H1 (cell line): ENCODE measurements around the gene CBX2.

Experiments
- FOSL1 ChIP-seq: IDR thresholded peaks from 2 replicates; pipeline ENCODE4 v1.6.1; 2011; ENCODE audit warnings: mild to moderate bottlenecking, low read depth, low read length, moderate library complexity; ENCODE audit not compliant: insufficient read depth
- MAFK ChIP-seq: IDR thresholded peaks from 2 replicates; pipeline ENCODE4 v1.6.1; 2012; ENCODE audit warnings: low read depth, mild to moderate bottlenecking, improper control_type of control experiment, low read length
- POLR2AphosphoS5 ChIP-seq: IDR thresholded peaks from 2 replicates; pipeline ENCODE4 v1.6.1; 2011; ENCODE audit warnings: low read depth, low read length
- RAD21 ChIP-seq, 2 experiments: IDR thresholded peaks in 1 of 2; conservative IDR thresholded peaks in 1 of 2; 2 replicates each; pipeline ENCODE4 v1.6.1; 2011; ENCODE audit warnings: low read depth in 2 of 2, low read length in 2 of 2, improper control_type of control experiment in 1 of 2, inconsistent platforms in 1 of 2, mild to moderate bottlenecking in 1 of 2, moderate library complexity in 1 of 2
- RXRA ChIP-seq: IDR thresholded peaks from 2 replicates; pipeline ENCODE4 v1.6.1; 2011; ENCODE audit warnings: low read depth, mild to moderate bottlenecking, low read length, moderate library complexity; ENCODE audit not compliant: insufficient read depth
- SUZ12 ChIP-seq: fragments of 200-600 bp; sonication (generic); IDR thresholded peaks from 2 replicates; pipeline ENCODE4 v1.6.1; 2012; ENCODE audit warnings: mild to moderate bottlenecking, inconsistent platforms, low read length, moderate library complexity, mixed read lengths
- ZNF274 ChIP-seq: IDR thresholded peaks from 2 replicates; pipeline ENCODE4 v1.7.0; 2012; ENCODE audit warnings: low read length, borderline replicate concordance; ENCODE audit errors: extremely low read depth
- TF ChIP-seq, protein P1 (sequence below): fragments of 300-600 bp; sonication (generic); IDR thresholded peaks from 2 replicates; pipeline ENCODE4 v1.7.1; 2012; ENCODE audit warnings: low read length, moderate library complexity, mild to moderate bottlenecking, inconsistent platforms; ENCODE audit not compliant: insufficient replicate concordance
- TF ChIP-seq, protein P2 (sequence below), 3 experiments: IDR thresholded peaks; 1 replicate in 2 of 3; 2 replicates in 1 of 3; pipeline versions ENCODE4 v1.5.1 to v1.6.1; 2011; ENCODE audit warnings: low read length in 3 of 3, mild to moderate bottlenecking in 3 of 3, inconsistent platforms in 2 of 3, low read depth in 1 of 3, moderate library complexity in 1 of 3; ENCODE audit not compliant: insufficient read depth in 1 of 3; ENCODE audit errors: control extremely low read depth in 1 of 3

DNA sequence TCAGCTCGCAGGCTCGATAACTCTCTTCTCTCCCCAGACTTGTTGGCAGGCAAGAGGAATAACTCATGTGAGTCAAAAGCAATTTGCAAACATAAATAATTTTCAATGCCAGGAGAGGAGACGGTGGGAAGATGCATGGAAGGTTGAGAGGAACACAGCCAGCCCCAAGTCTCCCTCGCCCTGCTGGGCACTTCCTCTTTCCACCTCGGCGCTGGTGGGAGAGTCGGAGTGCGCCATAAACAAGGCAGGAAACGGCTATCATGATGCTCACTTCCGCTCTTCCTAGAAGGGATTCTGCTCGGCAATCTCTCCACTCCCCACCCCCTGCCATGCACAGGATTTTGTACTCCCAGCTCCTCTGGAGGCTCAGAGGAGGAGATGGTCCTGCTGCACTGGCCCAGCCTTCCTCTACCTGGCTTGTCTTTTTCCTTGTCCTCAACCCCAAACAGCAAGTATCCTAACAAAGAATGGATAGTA is 48.3 kb downstream of the CBX2 start:
- TF ChIP-seq ZNF274 (no peak), FOSL1 (no peak), RAD21 (IDR thresholded peaks at IDR 0.05 in 1 of 2, conservative IDR thresholded peaks at IDR 0.05 in 1 of 2; ENCODE audit: low read depth in 2 of 2, low read length in 2 of 2) (no peak), MAFK (no peak), POLR2AphosphoS5 (no peak), RXRA (no peak), SUZ12 (no peak)
- TF ChIP-seq, protein P1, sequence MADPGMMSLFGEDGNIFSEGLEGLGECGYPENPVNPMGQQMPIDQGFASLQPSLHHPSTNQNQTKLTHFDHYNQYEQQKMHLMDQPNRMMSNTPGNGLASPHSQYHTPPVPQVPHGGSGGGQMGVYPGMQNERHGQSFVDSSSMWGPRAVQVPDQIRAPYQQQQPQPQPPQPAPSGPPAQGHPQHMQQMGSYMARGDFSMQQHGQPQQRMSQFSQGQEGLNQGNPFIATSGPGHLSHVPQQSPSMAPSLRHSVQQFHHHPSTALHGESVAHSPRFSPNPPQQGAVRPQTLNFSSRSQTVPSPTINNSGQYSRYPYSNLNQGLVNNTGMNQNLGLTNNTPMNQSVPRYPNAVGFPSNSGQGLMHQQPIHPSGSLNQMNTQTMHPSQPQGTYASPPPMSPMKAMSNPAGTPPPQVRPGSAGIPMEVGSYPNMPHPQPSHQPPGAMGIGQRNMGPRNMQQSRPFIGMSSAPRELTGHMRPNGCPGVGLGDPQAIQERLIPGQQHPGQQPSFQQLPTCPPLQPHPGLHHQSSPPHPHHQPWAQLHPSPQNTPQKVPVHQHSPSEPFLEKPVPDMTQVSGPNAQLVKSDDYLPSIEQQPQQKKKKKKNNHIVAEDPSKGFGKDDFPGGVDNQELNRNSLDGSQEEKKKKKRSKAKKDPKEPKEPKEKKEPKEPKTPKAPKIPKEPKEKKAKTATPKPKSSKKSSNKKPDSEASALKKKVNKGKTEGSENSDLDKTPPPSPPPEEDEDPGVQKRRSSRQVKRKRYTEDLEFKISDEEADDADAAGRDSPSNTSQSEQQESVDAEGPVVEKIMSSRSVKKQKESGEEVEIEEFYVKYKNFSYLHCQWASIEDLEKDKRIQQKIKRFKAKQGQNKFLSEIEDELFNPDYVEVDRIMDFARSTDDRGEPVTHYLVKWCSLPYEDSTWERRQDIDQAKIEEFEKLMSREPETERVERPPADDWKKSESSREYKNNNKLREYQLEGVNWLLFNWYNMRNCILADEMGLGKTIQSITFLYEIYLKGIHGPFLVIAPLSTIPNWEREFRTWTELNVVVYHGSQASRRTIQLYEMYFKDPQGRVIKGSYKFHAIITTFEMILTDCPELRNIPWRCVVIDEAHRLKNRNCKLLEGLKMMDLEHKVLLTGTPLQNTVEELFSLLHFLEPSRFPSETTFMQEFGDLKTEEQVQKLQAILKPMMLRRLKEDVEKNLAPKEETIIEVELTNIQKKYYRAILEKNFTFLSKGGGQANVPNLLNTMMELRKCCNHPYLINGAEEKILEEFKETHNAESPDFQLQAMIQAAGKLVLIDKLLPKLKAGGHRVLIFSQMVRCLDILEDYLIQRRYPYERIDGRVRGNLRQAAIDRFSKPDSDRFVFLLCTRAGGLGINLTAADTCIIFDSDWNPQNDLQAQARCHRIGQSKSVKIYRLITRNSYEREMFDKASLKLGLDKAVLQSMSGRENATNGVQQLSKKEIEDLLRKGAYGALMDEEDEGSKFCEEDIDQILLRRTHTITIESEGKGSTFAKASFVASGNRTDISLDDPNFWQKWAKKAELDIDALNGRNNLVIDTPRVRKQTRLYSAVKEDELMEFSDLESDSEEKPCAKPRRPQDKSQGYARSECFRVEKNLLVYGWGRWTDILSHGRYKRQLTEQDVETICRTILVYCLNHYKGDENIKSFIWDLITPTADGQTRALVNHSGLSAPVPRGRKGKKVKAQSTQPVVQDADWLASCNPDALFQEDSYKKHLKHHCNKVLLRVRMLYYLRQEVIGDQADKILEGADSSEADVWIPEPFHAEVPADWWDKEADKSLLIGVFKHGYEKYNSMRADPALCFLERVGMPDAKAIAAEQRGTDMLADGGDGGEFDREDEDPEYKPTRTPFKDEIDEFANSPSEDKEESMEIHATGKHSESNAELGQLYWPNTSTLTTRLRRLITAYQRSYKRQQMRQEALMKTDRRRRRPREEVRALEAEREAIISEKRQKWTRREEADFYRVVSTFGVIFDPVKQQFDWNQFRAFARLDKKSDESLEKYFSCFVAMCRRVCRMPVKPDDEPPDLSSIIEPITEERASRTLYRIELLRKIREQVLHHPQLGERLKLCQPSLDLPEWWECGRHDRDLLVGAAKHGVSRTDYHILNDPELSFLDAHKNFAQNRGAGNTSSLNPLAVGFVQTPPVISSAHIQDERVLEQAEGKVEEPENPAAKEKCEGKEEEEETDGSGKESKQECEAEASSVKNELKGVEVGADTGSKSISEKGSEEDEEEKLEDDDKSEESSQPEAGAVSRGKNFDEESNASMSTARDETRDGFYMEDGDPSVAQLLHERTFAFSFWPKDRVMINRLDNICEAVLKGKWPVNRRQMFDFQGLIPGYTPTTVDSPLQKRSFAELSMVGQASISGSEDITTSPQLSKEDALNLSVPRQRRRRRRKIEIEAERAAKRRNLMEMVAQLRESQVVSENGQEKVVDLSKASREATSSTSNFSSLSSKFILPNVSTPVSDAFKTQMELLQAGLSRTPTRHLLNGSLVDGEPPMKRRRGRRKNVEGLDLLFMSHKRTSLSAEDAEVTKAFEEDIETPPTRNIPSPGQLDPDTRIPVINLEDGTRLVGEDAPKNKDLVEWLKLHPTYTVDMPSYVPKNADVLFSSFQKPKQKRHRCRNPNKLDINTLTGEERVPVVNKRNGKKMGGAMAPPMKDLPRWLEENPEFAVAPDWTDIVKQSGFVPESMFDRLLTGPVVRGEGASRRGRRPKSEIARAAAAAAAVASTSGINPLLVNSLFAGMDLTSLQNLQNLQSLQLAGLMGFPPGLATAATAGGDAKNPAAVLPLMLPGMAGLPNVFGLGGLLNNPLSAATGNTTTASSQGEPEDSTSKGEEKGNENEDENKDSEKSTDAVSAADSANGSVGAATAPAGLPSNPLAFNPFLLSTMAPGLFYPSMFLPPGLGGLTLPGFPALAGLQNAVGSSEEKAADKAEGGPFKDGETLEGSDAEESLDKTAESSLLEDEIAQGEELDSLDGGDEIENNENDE = no peak
- TF ChIP-seq, protein P2, sequence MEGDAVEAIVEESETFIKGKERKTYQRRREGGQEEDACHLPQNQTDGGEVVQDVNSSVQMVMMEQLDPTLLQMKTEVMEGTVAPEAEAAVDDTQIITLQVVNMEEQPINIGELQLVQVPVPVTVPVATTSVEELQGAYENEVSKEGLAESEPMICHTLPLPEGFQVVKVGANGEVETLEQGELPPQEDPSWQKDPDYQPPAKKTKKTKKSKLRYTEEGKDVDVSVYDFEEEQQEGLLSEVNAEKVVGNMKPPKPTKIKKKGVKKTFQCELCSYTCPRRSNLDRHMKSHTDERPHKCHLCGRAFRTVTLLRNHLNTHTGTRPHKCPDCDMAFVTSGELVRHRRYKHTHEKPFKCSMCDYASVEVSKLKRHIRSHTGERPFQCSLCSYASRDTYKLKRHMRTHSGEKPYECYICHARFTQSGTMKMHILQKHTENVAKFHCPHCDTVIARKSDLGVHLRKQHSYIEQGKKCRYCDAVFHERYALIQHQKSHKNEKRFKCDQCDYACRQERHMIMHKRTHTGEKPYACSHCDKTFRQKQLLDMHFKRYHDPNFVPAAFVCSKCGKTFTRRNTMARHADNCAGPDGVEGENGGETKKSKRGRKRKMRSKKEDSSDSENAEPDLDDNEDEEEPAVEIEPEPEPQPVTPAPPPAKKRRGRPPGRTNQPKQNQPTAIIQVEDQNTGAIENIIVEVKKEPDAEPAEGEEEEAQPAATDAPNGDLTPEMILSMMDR (IDR thresholded peaks at IDR 0.05; ENCODE audit: control extremely low read depth in 1 of 3, insufficient read depth in 1 of 3, low read depth in 1 of 3, low read length in 3 of 3) = no peak
